ENCODE results near the gene NAV3.

NAV3 gene

GRCh38 chr12:77983859-77984258 is 153.2 kb downstream of the NAV3 start:
- DNase-seq (ENCODE audit: low read depth), result no peak

GRCh38 chr12:77992760-77993159 is 162.1 kb downstream of the NAV3 start:
- DNase-seq (ENCODE audit: low read depth), result no peak

GRCh38 chr12:77993658-77994057 is 163.0 kb downstream of the NAV3 start:
- DNase-seq (ENCODE audit: low read depth), result no peak

- peak; percentile 92 for DNase-seq (ENCODE audit: low read depth)
Observed at GRCh38 chr12:77995436-77996167, 164.9 kb downstream of the NAV3 start.

- no peak for DNase-seq (ENCODE audit: low read depth)
Observed at GRCh38 chr12:77996670-77997069, 166.0 kb downstream of the NAV3 start.

GRCh38 chr12:77998236-77998786 is 167.6 kb downstream of the NAV3 start:
- no peak for DNase-seq (ENCODE audit: low read depth)

GRCh38 chr12:77999074-77999715 is 168.5 kb downstream of the NAV3 start:
- DNase-seq (ENCODE audit: low read depth), result no peak

- no peak for DNase-seq (ENCODE audit: low read depth)
Observed at GRCh38 chr12:78002878-78003277, 172.2 kb downstream of the NAV3 start.

- no peak for DNase-seq (ENCODE audit: low read depth)
Observed at GRCh38 chr12:78004249-78005093, 173.8 kb downstream of the NAV3 start.

GRCh38 chr12:78005094-78005492 is 174.4 kb downstream of the NAV3 start:
- DNase-seq (ENCODE audit: low read depth), result no peak

GRCh38 chr12:78007173-78007572 is 176.5 kb downstream of the NAV3 start:
- no peak for DNase-seq (ENCODE audit: low read depth)

GRCh38 chr12:78009031-78009430 is 178.3 kb downstream of the NAV3 start:
- DNase-seq (ENCODE audit: low read depth), result no peak

- no peak for DNase-seq (ENCODE audit: low read depth)
Observed at GRCh38 chr12:78018171-78018910, 187.6 kb downstream of the NAV3 start.

GRCh38 chr12:78018939-78019338 is 188.2 kb downstream of the NAV3 start:
- DNase-seq (ENCODE audit: low read depth), result no peak

GRCh38 chr12:78028426-78028825 is 197.7 kb downstream of the NAV3 start:
- no peak for DNase-seq (ENCODE audit: low read depth)

- no peak for DNase-seq (ENCODE audit: low read depth)
Observed at GRCh38 chr12:78034025-78034424, 203.3 kb downstream of the NAV3 start.

GRCh38 chr12:78035901-78036606 is 205.4 kb downstream of the NAV3 start:
- no peak for DNase-seq (ENCODE audit: low read depth)

GRCh38 chr12:78036874-78037273 is 206.2 kb downstream of the NAV3 start:
- no peak for DNase-seq (ENCODE audit: low read depth)

- DNase-seq (ENCODE audit: low read depth), result no peak
Observed at GRCh38 chr12:78037707-78038106, 207.0 kb downstream of the NAV3 start.

- DNase-seq (ENCODE audit: low read depth), result no peak
Observed at GRCh38 chr12:78038541-78038940, 207.8 kb downstream of the NAV3 start.

GRCh38 chr12:78038986-78039385 is 208.3 kb downstream of the NAV3 start:
- DNase-seq (ENCODE audit: low read depth), result no peak

All from ELR (cell line).